Tibial artery (tissue), 4 donors: ENCODE results near the gene ATP23.

Experiments
- DNase-seq, 2 donors: peaks; one replicate each; pipeline ENCODE4 v3.0.0-alpha.2; 2019
- H3K27ac ChIP-seq, 2 donors: fragments of 200-600 bp; sonication (generic) in 1 of 2; 1 replicate in 1 of 2; 2 replicates in 1 of 2; pipeline ENCODE4 v1.5.1; 2018 to 2019; ENCODE audit warnings: mild to moderate bottlenecking in 1 of 2
- H3K27me3 ChIP-seq, 2 donors: fragments of 200-600 bp; sonication (generic) in 1 of 2; one replicate each; pipeline versions ENCODE4 v1.5.1 to v1.6.0; 2016 to 2019
- H3K36me3 ChIP-seq, 3 donors: fragments of 200-600 bp; sonication (generic) in 2 of 3; one replicate each; pipeline ENCODE4 v1.5.1; 2016 to 2019; ENCODE audit warnings: mild to moderate bottlenecking in 2 of 3
- H3K4me1 ChIP-seq, 4 donors: fragments of 200-600 bp; sonication (generic) in 2 of 4; 1 replicate in 3 of 4; 2 replicates in 1 of 4; pipeline ENCODE4 v1.5.1; 2016 to 2019
- H3K4me3 ChIP-seq, 2 donors: fragments of 200-600 bp; sonication (generic) in 1 of 2; 1 replicate in 1 of 2; 2 replicates in 1 of 2; pipeline ENCODE4 v1.5.1; 2018 to 2019; ENCODE audit warnings: mild to moderate bottlenecking in 2 of 2
- H3K9me3 ChIP-seq, 3 donors: fragments of 200-600 bp; sonication (generic) in 1 of 3; one replicate each; pipeline ENCODE4 v1.5.1; 2016 to 2019
- CTCF ChIP-seq, 2 experiments: fragments of 200-600 bp in 1 of 2; fragments of 450-650 bp in 1 of 2; IDR thresholded peaks; one replicate each; pipeline ENCODE4 v1.5.1; 2017 to 2019; ENCODE audit warnings: antibody characterized with exemption in 2 of 2, mild to moderate bottlenecking in 1 of 2, moderate library complexity in 1 of 2
- intact Hi-C: fragments of 100-400 bp; cut with DNase I; formaldehyde crosslinking; loops from one replicate; pipeline ENCODE4 v1.15.0; 2023; ENCODE audit warnings: low total_unique reads

ATP23 gene

GRCh38 chr12:57943438-57944080 lies 2.2 kb downstream of the ATP23 start:
- Histone ChIP-seq H3K36me3 (peaks cover 0 to 3% (median 2%) of the 10 kb centered on the region in 3 donors), H3K9me3 (no peaks in the 10 kb centered on the region), H3K4me3 (no peak overlapping the region), H3K27ac (no peak overlapping the region), H3K4me1 (peaks cover 0 to 18% (median 11%) of the 10 kb centered on the region in 4 donors), H3K27me3 (no peaks in the 10 kb centered on the region)
- DNase-seq = no peak
- TF ChIP-seq CTCF (IDR thresholded peaks at IDR 0.05) = no peak
- intact Hi-C loops = no loop called here

GRCh38 chr12:57944313-57945023 lies 3.1 kb downstream of the ATP23 start:
- no peak for DNase-seq
- H3K27ac ChIP-seq = no peak overlapping the region
- no peaks in the 10 kb centered on the region for H3K9me3 ChIP-seq
- H3K4me3 ChIP-seq = no peak overlapping the region
- peaks cover 0 to 8% (median 3%) of the 10 kb centered on the region in 3 donors for H3K36me3 ChIP-seq
- intact Hi-C loops = no loop called here
- no peak for TF ChIP-seq CTCF (IDR thresholded peaks at IDR 0.05)
- peaks cover 0 to 18% (median 11%) of the 10 kb centered on the region in 4 donors for H3K4me1 ChIP-seq
- no peaks in the 10 kb centered on the region for H3K27me3 ChIP-seq

- DNase-seq = no peak
- H3K4me1 ChIP-seq = no peaks in the 10 kb centered on the region
- no peak overlapping the region for H3K27ac ChIP-seq
- TF ChIP-seq CTCF (IDR thresholded peaks at IDR 0.05) = no peak
- intact Hi-C loops = no loop called here
- H3K9me3 ChIP-seq = peaks cover 0 to 5% (median 0%) of the 10 kb centered on the region in 3 donors
- peaks cover 49 to 74% (median 59%) of the 10 kb centered on the region in 3 donors for H3K36me3 ChIP-seq
- no peaks in the 10 kb centered on the region for H3K27me3 ChIP-seq
- no peak overlapping the region for H3K4me3 ChIP-seq
Observed at GRCh38 chr12:57952766-57953165, 11.4 kb downstream of the ATP23 start.

- Histone ChIP-seq H3K36me3 (peaks cover 61 to 71% (median 65%) of the 10 kb centered on the region in 3 donors), H3K27me3 (no peaks in the 10 kb centered on the region), H3K4me1 (no peaks in the 10 kb centered on the region), H3K9me3 (peaks cover 0 to 22% (median 0%) of the 10 kb centered on the region in 3 donors), H3K4me3 (no peak overlapping the region), H3K27ac (no peak overlapping the region)
- DNase-seq = no peak
- TF ChIP-seq CTCF (IDR thresholded peaks at IDR 0.05) = no peak
- intact Hi-C loops = no loop called here
Observed at GRCh38 chr12:57954768-57955167, 13.4 kb downstream of the ATP23 start.

- no peak for DNase-seq
- Histone ChIP-seq H3K36me3 (peaks cover 47 to 51% (median 51%) of the 10 kb centered on the region in 3 donors), H3K4me1 (no peaks in the 10 kb centered on the region), H3K4me3 (no peak overlapping the region), H3K27me3 (no peaks in the 10 kb centered on the region), H3K9me3 (peaks cover 0 to 42% (median 0%) of the 10 kb centered on the region in 3 donors), H3K27ac (no peak overlapping the region)
- intact Hi-C loops = no loop called here
- TF ChIP-seq CTCF (IDR thresholded peaks at IDR 0.05) = no peak
Observed at GRCh38 chr12:57958061-57958657, 16.8 kb downstream of the ATP23 start.
